ENCODE measurements around the gene NINJ1.

DNA sequence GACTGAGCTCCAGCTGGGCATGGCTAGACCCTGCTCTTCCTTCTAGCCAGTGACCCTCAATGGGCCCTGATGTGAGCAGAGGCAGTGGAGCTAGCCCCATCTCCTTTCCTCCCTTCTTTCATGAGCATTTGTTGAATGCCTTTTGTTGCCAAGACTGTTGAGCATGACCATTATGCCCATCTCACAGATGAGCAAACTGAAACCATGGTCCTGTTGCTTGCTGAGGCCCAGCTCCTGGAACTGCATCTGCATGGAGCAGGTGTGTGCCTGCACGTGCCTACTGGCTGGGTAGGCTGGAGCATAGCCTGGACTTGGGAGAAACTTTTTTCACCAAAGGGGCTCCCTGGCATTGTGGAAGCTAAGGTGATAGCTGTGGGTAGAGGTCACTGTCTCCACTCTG is 46.9 kb upstream of the NINJ1 start:
- TF ChIP-seq FOSL2 (CRISPR knock-in tag; IDR thresholded peaks at IDR 0.05) (no peak), ZFX (CRISPR knock-in tag; IDR thresholded peaks at IDR 0.05; ENCODE audit: low read depth) (no peak), ZNF777 (CRISPR knock-in tag; IDR thresholded peaks at IDR 0.05) (no peak), ZNF160 (CRISPR knock-in tag; IDR thresholded peaks at IDR 0.05) (no peak), ZNF282 (IDR thresholded peaks at IDR 0.05; ENCODE audit: partially characterized antibody) (no peak), NR3C1 (CRISPR knock-in tag; IDR thresholded peaks at IDR 0.05) (no peak), TSC22D2 (CRISPR knock-in tag; IDR thresholded peaks at IDR 0.05; ENCODE audit: borderline replicate concordance) (no peak), NR2C2 (CRISPR knock-in tag; IDR thresholded peaks at IDR 0.05; ENCODE audit: borderline replicate concordance) (no peak), TBL1XR1 (IDR thresholded peaks at IDR 0.05; ENCODE audit: borderline replicate concordance, low read length, partially characterized antibody) (no peak), CHD2 (IDR thresholded peaks at IDR 0.05; ENCODE audit: low read depth, low read length) (no peak)
- TF ChIP-seq, protein P1, sequence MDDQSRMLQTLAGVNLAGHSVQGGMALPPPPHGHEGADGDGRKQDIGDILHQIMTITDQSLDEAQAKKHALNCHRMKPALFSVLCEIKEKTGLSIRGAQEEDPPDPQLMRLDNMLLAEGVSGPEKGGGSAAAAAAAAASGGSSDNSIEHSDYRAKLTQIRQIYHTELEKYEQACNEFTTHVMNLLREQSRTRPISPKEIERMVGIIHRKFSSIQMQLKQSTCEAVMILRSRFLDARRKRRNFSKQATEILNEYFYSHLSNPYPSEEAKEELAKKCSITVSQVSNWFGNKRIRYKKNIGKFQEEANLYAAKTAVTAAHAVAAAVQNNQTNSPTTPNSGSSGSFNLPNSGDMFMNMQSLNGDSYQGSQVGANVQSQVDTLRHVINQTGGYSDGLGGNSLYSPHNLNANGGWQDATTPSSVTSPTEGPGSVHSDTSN (CRISPR knock-in tag; IDR thresholded peaks at IDR 0.05; ENCODE audit: borderline replicate concordance) = no peak
- TF ChIP-seq, protein P2, sequence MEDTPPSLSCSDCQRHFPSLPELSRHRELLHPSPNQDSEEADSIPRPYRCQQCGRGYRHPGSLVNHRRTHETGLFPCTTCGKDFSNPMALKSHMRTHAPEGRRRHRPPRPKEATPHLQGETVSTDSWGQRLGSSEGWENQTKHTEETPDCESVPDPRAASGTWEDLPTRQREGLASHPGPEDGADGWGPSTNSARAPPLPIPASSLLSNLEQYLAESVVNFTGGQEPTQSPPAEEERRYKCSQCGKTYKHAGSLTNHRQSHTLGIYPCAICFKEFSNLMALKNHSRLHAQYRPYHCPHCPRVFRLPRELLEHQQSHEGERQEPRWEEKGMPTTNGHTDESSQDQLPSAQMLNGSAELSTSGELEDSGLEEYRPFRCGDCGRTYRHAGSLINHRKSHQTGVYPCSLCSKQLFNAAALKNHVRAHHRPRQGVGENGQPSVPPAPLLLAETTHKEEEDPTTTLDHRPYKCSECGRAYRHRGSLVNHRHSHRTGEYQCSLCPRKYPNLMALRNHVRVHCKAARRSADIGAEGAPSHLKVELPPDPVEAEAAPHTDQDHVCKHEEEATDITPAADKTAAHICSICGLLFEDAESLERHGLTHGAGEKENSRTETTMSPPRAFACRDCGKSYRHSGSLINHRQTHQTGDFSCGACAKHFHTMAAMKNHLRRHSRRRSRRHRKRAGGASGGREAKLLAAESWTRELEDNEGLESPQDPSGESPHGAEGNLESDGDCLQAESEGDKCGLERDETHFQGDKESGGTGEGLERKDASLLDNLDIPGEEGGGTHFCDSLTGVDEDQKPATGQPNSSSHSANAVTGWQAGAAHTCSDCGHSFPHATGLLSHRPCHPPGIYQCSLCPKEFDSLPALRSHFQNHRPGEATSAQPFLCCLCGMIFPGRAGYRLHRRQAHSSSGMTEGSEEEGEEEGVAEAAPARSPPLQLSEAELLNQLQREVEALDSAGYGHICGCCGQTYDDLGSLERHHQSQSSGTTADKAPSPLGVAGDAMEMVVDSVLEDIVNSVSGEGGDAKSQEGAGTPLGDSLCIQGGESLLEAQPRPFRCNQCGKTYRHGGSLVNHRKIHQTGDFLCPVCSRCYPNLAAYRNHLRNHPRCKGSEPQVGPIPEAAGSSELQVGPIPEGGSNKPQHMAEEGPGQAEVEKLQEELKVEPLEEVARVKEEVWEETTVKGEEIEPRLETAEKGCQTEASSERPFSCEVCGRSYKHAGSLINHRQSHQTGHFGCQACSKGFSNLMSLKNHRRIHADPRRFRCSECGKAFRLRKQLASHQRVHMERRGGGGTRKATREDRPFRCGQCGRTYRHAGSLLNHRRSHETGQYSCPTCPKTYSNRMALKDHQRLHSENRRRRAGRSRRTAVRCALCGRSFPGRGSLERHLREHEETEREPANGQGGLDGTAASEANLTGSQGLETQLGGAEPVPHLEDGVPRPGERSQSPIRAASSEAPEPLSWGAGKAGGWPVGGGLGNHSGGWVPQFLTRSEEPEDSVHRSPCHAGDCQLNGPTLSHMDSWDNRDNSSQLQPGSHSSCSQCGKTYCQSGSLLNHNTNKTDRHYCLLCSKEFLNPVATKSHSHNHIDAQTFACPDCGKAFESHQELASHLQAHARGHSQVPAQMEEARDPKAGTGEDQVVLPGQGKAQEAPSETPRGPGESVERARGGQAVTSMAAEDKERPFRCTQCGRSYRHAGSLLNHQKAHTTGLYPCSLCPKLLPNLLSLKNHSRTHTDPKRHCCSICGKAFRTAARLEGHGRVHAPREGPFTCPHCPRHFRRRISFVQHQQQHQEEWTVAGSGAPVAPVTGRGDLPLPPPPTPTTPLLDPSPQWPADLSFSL (CRISPR knock-in tag; IDR thresholded peaks at IDR 0.05) = no peak
- TF ChIP-seq, protein P3, sequence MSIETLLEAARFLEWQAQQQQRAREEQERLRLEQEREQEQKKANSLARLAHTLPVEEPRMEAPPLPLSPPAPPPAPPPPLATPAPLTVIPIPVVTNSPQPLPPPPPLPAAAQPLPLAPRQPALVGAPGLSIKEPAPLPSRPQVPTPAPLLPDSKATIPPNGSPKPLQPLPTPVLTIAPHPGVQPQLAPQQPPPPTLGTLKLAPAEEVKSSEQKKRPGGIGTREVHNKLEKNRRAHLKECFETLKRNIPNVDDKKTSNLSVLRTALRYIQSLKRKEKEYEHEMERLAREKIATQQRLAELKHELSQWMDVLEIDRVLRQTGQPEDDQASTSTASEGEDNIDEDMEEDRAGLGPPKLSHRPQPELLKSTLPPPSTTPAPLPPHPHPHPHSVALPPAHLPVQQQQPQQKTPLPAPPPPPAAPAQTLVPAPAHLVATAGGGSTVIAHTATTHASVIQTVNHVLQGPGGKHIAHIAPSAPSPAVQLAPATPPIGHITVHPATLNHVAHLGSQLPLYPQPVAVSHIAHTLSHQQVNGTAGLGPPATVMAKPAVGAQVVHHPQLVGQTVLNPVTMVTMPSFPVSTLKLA (IDR thresholded peaks at IDR 0.05) = no peak
- TF ChIP-seq, protein P4, sequence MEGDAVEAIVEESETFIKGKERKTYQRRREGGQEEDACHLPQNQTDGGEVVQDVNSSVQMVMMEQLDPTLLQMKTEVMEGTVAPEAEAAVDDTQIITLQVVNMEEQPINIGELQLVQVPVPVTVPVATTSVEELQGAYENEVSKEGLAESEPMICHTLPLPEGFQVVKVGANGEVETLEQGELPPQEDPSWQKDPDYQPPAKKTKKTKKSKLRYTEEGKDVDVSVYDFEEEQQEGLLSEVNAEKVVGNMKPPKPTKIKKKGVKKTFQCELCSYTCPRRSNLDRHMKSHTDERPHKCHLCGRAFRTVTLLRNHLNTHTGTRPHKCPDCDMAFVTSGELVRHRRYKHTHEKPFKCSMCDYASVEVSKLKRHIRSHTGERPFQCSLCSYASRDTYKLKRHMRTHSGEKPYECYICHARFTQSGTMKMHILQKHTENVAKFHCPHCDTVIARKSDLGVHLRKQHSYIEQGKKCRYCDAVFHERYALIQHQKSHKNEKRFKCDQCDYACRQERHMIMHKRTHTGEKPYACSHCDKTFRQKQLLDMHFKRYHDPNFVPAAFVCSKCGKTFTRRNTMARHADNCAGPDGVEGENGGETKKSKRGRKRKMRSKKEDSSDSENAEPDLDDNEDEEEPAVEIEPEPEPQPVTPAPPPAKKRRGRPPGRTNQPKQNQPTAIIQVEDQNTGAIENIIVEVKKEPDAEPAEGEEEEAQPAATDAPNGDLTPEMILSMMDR (CRISPR knock-in tag; IDR thresholded peaks at IDR 0.05) = no peak
